ENCODE results near the gene TRABD2B. TPM values are rescaled to one million over a fixed set of nuclear protein-coding genes. Genes with fewer than 3 reads are reported as not detected.

The TRABD2B gene
- total RNA-seq, 1 donor from 2014 or later, result 6.7 TPM

GRCh38 chr1:47767741-47768100 is 229.5 kb downstream of the TRABD2B start:
- peaks cover 5% of the 10 kb centered on the region for H3K27me3 Mint-ChIP-seq
- no peak overlapping the region for H3K27ac Mint-ChIP-seq
- no peaks in the 10 kb centered on the region for H3K9me3 Mint-ChIP-seq
- peaks cover 33% of the 10 kb centered on the region for H3K4me1 Mint-ChIP-seq (ENCODE audit: unreplicated experiment)
- no peak for DNase-seq (ENCODE audit: extremely low spot score, unreplicated experiment)
- no peak for TF ChIP-seq CTCF (conservative IDR thresholded peaks at IDR 0.05)
- H3K36me3 Mint-ChIP-seq, result no peaks in the 10 kb centered on the region
- no peak overlapping the region for H3K4me3 Mint-ChIP-seq

- H3K27ac Mint-ChIP-seq, result no peak overlapping the region
- no peak for DNase-seq (ENCODE audit: extremely low spot score, unreplicated experiment)
- peaks cover 31% of the 10 kb centered on the region for H3K4me1 Mint-ChIP-seq (ENCODE audit: unreplicated experiment)
- no peak overlapping the region for H3K4me3 Mint-ChIP-seq
- no peaks in the 10 kb centered on the region for H3K36me3 Mint-ChIP-seq
- peaks cover 6% of the 10 kb centered on the region for H3K27me3 Mint-ChIP-seq
- no peaks in the 10 kb centered on the region for H3K9me3 Mint-ChIP-seq
- TF ChIP-seq CTCF (conservative IDR thresholded peaks at IDR 0.05), result no peak
These were observed 230.1 kb downstream of the TRABD2B start for GRCh38 chr1:47766832-47767740.

GRCh38 chr1:47765742-47766485 is 231.3 kb downstream of the TRABD2B start:
- no peak for DNase-seq (ENCODE audit: extremely low spot score, unreplicated experiment)
- Mint-ChIP-seq H3K9me3 (no peaks in the 10 kb centered on the region), H3K27ac (no peak overlapping the region), H3K36me3 (no peaks in the 10 kb centered on the region), H3K4me3 (no peak overlapping the region), H3K27me3 (peaks cover 10% of the 10 kb centered on the region), H3K4me1 (ENCODE audit: unreplicated experiment) (peaks cover 21% of the 10 kb centered on the region)
- no peak for TF ChIP-seq CTCF (conservative IDR thresholded peaks at IDR 0.05)

GRCh38 chr1:47765236-47765635 is 231.9 kb downstream of the TRABD2B start:
- Mint-ChIP-seq H3K27ac (no peak overlapping the region), H3K4me1 (ENCODE audit: unreplicated experiment) (peaks cover 21% of the 10 kb centered on the region), H3K36me3 (no peaks in the 10 kb centered on the region), H3K27me3 (peaks cover 10% of the 10 kb centered on the region), H3K4me3 (no peak overlapping the region), H3K9me3 (no peaks in the 10 kb centered on the region)
- no peak for DNase-seq (ENCODE audit: extremely low spot score, unreplicated experiment)
- no peak for TF ChIP-seq CTCF (conservative IDR thresholded peaks at IDR 0.05)

- H3K27me3 Mint-ChIP-seq, result peaks cover 14% of the 10 kb centered on the region
These were observed 232.6 kb downstream of the TRABD2B start for GRCh38 chr1:47764461-47765046.

More at GRCh38 chr1:47764461-47765046, 232.6 kb downstream of the TRABD2B start:
- H3K27ac Mint-ChIP-seq, result no peak overlapping the region
- no peak for DNase-seq (ENCODE audit: extremely low spot score, unreplicated experiment)
- no peaks in the 10 kb centered on the region for H3K36me3 Mint-ChIP-seq
- TF ChIP-seq CTCF (conservative IDR thresholded peaks at IDR 0.05), result no peak
- no peaks in the 10 kb centered on the region for H3K9me3 Mint-ChIP-seq
- H3K4me3 Mint-ChIP-seq, result no peak overlapping the region
- H3K4me1 Mint-ChIP-seq (ENCODE audit: unreplicated experiment), result peaks cover 26% of the 10 kb centered on the region

Measured in type B pancreatic cell (in vitro differentiated cells).